H1 (cell line): ENCODE data around the gene CCDC195.

ENCODE experiments used
- EP300 ChIP-seq, 2 experiments: IDR thresholded peaks; 1 replicate in 1 of 2; 2 replicates in 1 of 2; pipeline ENCODE4 v1.6.1; 2011 to 2012; ENCODE audit warnings: low read depth in 2 of 2, low read length in 2 of 2, mild to moderate bottlenecking in 2 of 2, borderline replicate concordance in 1 of 2, inconsistent platforms in 1 of 2, moderate library complexity in 1 of 2
- FOSL1 ChIP-seq: IDR thresholded peaks from 2 replicates; pipeline ENCODE4 v1.6.1; 2011; ENCODE audit warnings: mild to moderate bottlenecking, low read depth, low read length, moderate library complexity; ENCODE audit not compliant: insufficient read depth
- POLR2A ChIP-seq, 2 experiments: IDR thresholded peaks; 1 replicate in 1 of 2; 2 replicates in 1 of 2; pipeline ENCODE4 v1.6.1; 2011; ENCODE audit warnings: low read depth in 2 of 2, low read length in 2 of 2, mild to moderate bottlenecking in 2 of 2; ENCODE audit errors: control extremely low read depth in 1 of 2
- SUZ12 ChIP-seq: fragments of 200-600 bp; sonication (generic); IDR thresholded peaks from 2 replicates; pipeline ENCODE4 v1.6.1; 2012; ENCODE audit warnings: mild to moderate bottlenecking, inconsistent platforms, low read length, moderate library complexity, mixed read lengths
- TF ChIP-seq, protein P1 (sequence below), 3 experiments: IDR thresholded peaks; 1 replicate in 2 of 3; 2 replicates in 1 of 3; pipeline versions ENCODE4 v1.5.1 to v1.6.1; 2011; ENCODE audit warnings: low read length in 3 of 3, mild to moderate bottlenecking in 3 of 3, inconsistent platforms in 2 of 3, low read depth in 1 of 3, moderate library complexity in 1 of 3; ENCODE audit not compliant: insufficient read depth in 1 of 3; ENCODE audit errors: control extremely low read depth in 1 of 3
- TF ChIP-seq, protein P2 (sequence below): IDR thresholded peaks from 2 replicates; pipeline ENCODE4 v1.6.1; 2011; ENCODE audit warnings: low read length, improper control_type of control experiment

DNA sequence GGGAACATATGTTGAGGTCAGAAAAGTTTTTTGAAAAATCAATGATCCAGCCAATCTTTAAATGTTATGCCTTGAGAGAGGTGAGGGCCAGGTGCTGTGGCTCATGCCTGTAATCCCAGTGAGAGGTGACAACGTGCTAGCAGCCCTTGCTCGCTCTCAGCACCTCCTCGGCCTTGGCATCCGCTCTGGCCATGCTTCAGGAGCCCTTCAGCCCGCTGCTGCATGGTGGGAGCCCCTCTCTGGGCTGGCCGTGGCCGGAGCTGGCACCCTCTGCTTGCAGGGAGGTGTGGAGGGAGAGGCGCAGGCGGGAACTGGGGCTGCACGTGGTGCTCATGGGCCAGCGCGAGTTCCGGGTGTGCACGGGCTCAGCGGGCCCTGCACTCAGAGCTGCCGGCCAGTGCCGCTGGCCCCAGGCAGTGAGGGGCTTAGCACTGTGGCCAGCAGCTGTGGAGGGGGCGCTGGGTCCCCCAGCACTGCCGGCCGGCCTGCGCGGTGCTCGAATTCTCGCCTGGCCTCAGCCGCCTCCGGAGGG is 61.1 kb downstream of the CCDC195 start:
- no peak for TF ChIP-seq FOSL1
- TF ChIP-seq SUZ12 = no peak
- no peak for TF ChIP-seq POLR2A (IDR thresholded peaks at IDR 0.05; ENCODE audit: control extremely low read depth in 1 of 2, low read depth in 2 of 2, low read length in 2 of 2)
- TF ChIP-seq, protein P1, sequence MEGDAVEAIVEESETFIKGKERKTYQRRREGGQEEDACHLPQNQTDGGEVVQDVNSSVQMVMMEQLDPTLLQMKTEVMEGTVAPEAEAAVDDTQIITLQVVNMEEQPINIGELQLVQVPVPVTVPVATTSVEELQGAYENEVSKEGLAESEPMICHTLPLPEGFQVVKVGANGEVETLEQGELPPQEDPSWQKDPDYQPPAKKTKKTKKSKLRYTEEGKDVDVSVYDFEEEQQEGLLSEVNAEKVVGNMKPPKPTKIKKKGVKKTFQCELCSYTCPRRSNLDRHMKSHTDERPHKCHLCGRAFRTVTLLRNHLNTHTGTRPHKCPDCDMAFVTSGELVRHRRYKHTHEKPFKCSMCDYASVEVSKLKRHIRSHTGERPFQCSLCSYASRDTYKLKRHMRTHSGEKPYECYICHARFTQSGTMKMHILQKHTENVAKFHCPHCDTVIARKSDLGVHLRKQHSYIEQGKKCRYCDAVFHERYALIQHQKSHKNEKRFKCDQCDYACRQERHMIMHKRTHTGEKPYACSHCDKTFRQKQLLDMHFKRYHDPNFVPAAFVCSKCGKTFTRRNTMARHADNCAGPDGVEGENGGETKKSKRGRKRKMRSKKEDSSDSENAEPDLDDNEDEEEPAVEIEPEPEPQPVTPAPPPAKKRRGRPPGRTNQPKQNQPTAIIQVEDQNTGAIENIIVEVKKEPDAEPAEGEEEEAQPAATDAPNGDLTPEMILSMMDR (IDR thresholded peaks at IDR 0.05; ENCODE audit: control extremely low read depth in 1 of 3, insufficient read depth in 1 of 3, low read depth in 1 of 3, low read length in 3 of 3) = no peak
- TF ChIP-seq, protein P2, sequence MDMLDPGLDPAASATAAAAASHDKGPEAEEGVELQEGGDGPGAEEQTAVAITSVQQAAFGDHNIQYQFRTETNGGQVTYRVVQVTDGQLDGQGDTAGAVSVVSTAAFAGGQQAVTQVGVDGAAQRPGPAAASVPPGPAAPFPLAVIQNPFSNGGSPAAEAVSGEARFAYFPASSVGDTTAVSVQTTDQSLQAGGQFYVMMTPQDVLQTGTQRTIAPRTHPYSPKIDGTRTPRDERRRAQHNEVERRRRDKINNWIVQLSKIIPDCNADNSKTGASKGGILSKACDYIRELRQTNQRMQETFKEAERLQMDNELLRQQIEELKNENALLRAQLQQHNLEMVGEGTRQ = no peak
- no peak for TF ChIP-seq EP300 (IDR thresholded peaks at IDR 0.05; ENCODE audit: borderline replicate concordance in 1 of 2, low read depth in 2 of 2, low read length in 2 of 2)
